Hepatocyte (in vitro differentiated cells): ENCODE results near the gene GBP2. TPM values are rescaled to one million over a fixed set of nuclear protein-coding genes. Genes with fewer than 3 reads are reported as not detected.

Experiments
- DNase-seq: peaks from one replicate; pipeline ENCODE4 v3.0.0-alpha.2; 2016; ENCODE audit warnings: low spot score
- H2AFZ ChIP-seq: fragments of 200-600 bp; sonication (generic); 2 replicates; pipeline ENCODE4 v1.6.0; 2016; ENCODE audit warnings: antibody characterized with exemption, mild to moderate bottlenecking
- H3K27ac ChIP-seq: fragments of 200-600 bp; sonication (generic); 2 replicates; pipeline ENCODE4 v1.5.1; 2016; ENCODE audit warnings: mild to moderate bottlenecking
- H3K27me3 ChIP-seq: fragments of 200-600 bp; sonication (generic); 2 replicates; pipeline ENCODE4 v1.6.1; 2016
- H3K36me3 ChIP-seq: fragments of 200-600 bp; sonication (generic); replicated peaks from 2 replicates; pipeline ENCODE4 v1.5.1; 2016; ENCODE audit warnings: low read depth; ENCODE audit not compliant: insufficient read depth
- H3K4me1 ChIP-seq: fragments of 200-600 bp; sonication (generic); 2 replicates; pipeline ENCODE4 v1.5.1; 2016; ENCODE audit warnings: mild to moderate bottlenecking, moderate library complexity; ENCODE audit not compliant: insufficient read depth
- H3K4me2 ChIP-seq: fragments of 200-600 bp; sonication (generic); 2 replicates; pipeline ENCODE4 v1.6.0; 2016
- H3K4me3 ChIP-seq: fragments of 200-600 bp; sonication (generic); 2 replicates; pipeline ENCODE4 v1.5.1; 2016; ENCODE audit warnings: mild to moderate bottlenecking
- H3K79me2 ChIP-seq: fragments of 200-600 bp; sonication (generic); 2 replicates; pipeline ENCODE4 v1.6.0; 2017; ENCODE audit warnings: mild to moderate bottlenecking
- H3K9me2 ChIP-seq: fragments of 200-600 bp; sonication (generic); replicated peaks from 2 replicates; pipeline ENCODE4 v1.6.0; 2017; ENCODE audit warnings: mild to moderate bottlenecking; ENCODE audit not compliant: insufficient read depth
- H3K9me3 ChIP-seq: fragments of 200-600 bp; sonication (generic); 2 replicates; pipeline ENCODE4 v1.5.1; 2016; ENCODE audit warnings: low read depth, mild to moderate bottlenecking
- H4K20me1 ChIP-seq: fragments of 200-600 bp; sonication (generic); 2 replicates; pipeline ENCODE4 v1.6.0; 2016; ENCODE audit warnings: mild to moderate bottlenecking; ENCODE audit not compliant: insufficient read depth, poor library complexity, severe bottlenecking
- CTCF ChIP-seq: fragments of 200-600 bp; sonication (generic); IDR thresholded peaks from 2 replicates; pipeline ENCODE4 v1.5.1; 2016; ENCODE audit warnings: antibody characterized with exemption, mild to moderate bottlenecking; ENCODE audit not compliant: poor library complexity
- EZH2 ChIP-seq: fragments of 200-600 bp; sonication (generic); IDR thresholded peaks from 2 replicates; pipeline ENCODE4 v1.6.1; 2016; ENCODE audit warnings: antibody characterized with exemption, mild to moderate bottlenecking, borderline replicate concordance
- EZH2phosphoT487 ChIP-seq: fragments of 200-600 bp; sonication (generic); IDR thresholded peaks from one replicate; pipeline ENCODE4 v1.6.1; 2018; ENCODE audit warnings: antibody characterized with exemption, mild to moderate bottlenecking, low read depth, moderate library complexity; ENCODE audit not compliant: unreplicated experiment, severe bottlenecking
- WGBS: methylation state at CpG from one replicate; pipeline ENCODE4 v1.1.6; 2016; ENCODE audit warnings: low lambda C conversion rate; ENCODE audit errors: missing lambda C conversion rate; 5-methylcytosine and 5-hydroxymethylcytosine counted together
- polyA plus RNA-seq: library from polyadenylated mRNA; unstranded; fragments of >200 nt; fragmentation: Nextera tagmentation; extraction: Ambion mirVana; gene quantifications from 2 replicates; pipeline ENCODE4 v1.2.1, GENCODE V29; 2016
- total RNA-seq: library from RNA; depleted of rRNA; stranded (reverse); fragments of >200 nt; gene quantifications from 2 replicates; pipeline ENCODE4 v1.2.3, GENCODE V29; 2014

GBP2 gene
- total and polyA plus RNA-seq, 2 experiments from 2014 or later = 11.0 to 31.7 TPM

GRCh38 chr1:89125240-89125912 is 538 bp downstream of the GBP2 start:
- Histone ChIP-seq H3K4me3 (no peak overlapping the region), H3K79me2 (peaks cover 9% of the 10 kb centered on the region), H3K27ac (peak overlapping the region; percentile 87), H4K20me1 (no peaks in the 10 kb centered on the region), H3K4me2 (peak overlapping the region; percentile 70), H3K9me3 (no peaks in the 10 kb centered on the region), H2AFZ (peak overlapping the region; percentile 38), H3K36me3 (no peaks in the 10 kb centered on the region), H3K9me2 (no peaks in the 10 kb centered on the region), H3K4me1 (peaks cover 25% of the 10 kb centered on the region), H3K27me3 (no peaks in the 10 kb centered on the region)
- DNase-seq = peak; percentile 25
- WGBS = 57% methylated on average over 3 of the region's 3 CpGs
- TF ChIP-seq EZH2phosphoT487 (no peak), EZH2 (no peak), CTCF (no peak)

GRCh38 chr1:89121641-89122040 is 4.3 kb downstream of the GBP2 start:
- no peak overlapping the region for H3K4me3 ChIP-seq
- H3K36me3 ChIP-seq = no peaks in the 10 kb centered on the region
- WGBS = 91% methylated on average over 8 of the region's 8 CpGs
- no peak for TF ChIP-seq EZH2
- no peak for TF ChIP-seq EZH2phosphoT487
- TF ChIP-seq CTCF = no peak
- no peaks in the 10 kb centered on the region for H4K20me1 ChIP-seq
- no peaks in the 10 kb centered on the region for H3K9me2 ChIP-seq
- H3K27ac ChIP-seq = no peak overlapping the region
- H3K4me2 ChIP-seq = no peak overlapping the region
- peaks cover 9% of the 10 kb centered on the region for H3K79me2 ChIP-seq
- peaks cover 20% of the 10 kb centered on the region for H3K4me1 ChIP-seq
- H3K9me3 ChIP-seq = no peaks in the 10 kb centered on the region
- H3K27me3 ChIP-seq = no peaks in the 10 kb centered on the region
- no peak overlapping the region for H2AFZ ChIP-seq
- DNase-seq = no peak

- H3K4me1 ChIP-seq = no peaks in the 10 kb centered on the region
- no peak for DNase-seq
- no peaks in the 10 kb centered on the region for H4K20me1 ChIP-seq
- H3K79me2 ChIP-seq = no peaks in the 10 kb centered on the region
- 82% methylated on average over 2 of the region's 2 CpGs for WGBS
- no peaks in the 10 kb centered on the region for H3K9me2 ChIP-seq
- H2AFZ ChIP-seq = no peak overlapping the region
- H3K36me3 ChIP-seq = no peaks in the 10 kb centered on the region
- no peak overlapping the region for H3K4me2 ChIP-seq
- H3K27ac ChIP-seq = no peak overlapping the region
- H3K4me3 ChIP-seq = no peak overlapping the region
- H3K27me3 ChIP-seq = no peaks in the 10 kb centered on the region
- no peaks in the 10 kb centered on the region for H3K9me3 ChIP-seq
- TF ChIP-seq EZH2phosphoT487 = no peak
- TF ChIP-seq EZH2 = no peak
- TF ChIP-seq CTCF = no peak
These were observed 11.3 kb downstream of the GBP2 start for GRCh38 chr1:89114662-89115061.
